HG03378 (cell line): ENCODE measurements around the gene TPM2.
A peak's percentile ranks its signal among the peaks of the same experiment; 100 is the strongest.

ENCODE experiments used
- ATAC-seq: cut with Tn5 transposase; IDR thresholded peaks from one replicate; pipeline ENCODE4 v1.9.1; 2021; ENCODE audit warnings: mild to moderate bottlenecking, moderate library complexity; ENCODE audit not compliant: unreplicated experiment

Gene TPM2

DNA sequence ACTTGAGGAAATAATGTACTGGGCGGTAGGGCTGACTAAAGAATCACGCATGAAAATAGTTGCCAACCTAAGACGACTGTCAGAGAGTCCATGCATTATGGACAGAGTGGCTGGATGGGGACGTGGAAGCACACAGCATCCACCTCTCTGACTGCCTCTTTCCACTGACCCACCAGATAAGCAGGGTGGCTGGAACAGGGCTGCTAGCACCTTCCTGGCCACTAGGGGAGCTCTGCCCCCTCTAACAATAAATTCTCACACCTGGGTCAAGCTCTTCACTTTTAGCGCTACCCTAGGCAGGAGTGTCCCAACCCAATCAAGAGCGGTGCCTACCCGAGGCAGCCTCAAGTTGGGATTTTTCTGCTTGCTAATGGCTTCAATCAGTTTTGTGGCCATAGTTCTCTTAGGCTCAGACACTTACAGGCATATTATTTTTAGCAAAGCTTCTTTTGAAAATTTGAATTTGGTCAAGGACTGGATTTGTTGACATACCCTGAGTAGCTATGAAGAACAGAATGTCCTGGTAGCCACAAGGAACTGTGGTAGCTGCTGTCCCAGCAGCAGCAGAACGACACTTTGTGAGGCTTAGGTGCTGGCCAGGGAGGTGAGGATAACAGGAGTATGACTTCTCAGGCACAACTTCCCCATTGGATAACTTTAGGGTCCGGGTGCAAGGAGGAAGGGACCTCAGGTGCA is 6.9 kb upstream of the TPM2 start:
- ATAC-seq, result peak; percentile 60

DNA sequence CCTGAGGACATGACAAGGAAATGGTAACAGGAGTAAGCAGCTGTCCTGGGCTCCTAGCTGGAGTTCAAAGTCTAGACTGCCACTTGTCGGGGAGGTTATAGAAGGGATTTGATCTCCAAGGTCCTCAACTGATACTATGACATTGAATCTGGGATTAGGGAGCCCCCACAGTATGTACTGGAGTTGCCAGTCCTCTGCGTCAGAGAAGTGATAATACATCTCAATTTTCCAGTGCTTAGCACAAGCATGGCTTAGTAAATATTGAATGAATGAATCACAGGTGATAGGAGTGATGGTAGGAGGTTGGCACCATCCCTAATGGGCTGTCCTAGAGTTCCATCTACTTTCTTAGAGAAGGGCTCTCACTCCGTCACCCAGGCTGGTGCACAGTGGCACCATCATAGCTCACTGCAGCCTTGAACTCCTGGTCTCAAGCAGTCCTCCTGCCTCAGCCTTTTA is 6.2 kb upstream of the TPM2 start:
- ATAC-seq, result no peak

DNA sequence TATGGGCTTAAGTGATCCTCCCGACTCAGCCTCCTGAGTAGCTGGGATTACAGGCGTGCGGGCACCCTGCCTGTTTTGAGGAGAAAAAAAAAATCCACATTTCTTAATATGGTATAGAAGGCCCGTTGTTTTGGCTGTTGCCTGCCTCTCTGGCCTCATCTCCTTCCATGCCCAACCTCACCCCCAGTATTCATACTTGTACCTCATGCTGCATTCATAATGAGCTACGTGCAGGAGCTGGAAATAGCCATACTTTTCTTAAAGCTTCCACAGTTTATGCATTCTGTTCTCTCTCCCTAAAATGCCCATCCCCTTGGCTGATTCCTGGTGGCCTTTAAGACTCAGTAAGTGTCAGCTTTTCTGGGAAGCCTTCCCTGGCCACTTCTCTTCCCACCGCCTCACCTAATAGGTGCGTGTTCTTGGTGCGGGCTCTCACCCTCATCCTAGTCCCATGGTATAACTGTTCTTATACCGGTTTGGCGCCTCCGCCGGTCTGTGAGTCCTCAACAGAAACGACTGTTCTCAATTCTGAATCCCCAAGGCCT is 2.1 kb upstream of the TPM2 start:
- no peak for ATAC-seq

DNA sequence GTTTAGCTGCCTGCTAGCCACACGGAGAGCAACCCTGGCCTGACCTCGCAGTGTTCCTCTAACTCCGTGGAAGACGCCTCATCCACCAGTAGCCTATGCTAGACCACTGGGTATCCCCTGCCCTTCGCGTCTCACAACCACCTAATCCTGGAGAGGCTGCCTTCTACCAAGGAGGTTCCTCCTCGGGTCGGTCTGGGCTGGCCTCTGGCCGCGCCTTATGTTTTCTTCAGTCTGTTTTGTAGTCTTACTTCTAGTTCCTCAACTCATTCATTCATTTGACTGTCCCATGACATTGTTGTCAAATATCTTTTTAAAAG is 1.6 kb upstream of the TPM2 start:
- no peak for ATAC-seq

DNA sequence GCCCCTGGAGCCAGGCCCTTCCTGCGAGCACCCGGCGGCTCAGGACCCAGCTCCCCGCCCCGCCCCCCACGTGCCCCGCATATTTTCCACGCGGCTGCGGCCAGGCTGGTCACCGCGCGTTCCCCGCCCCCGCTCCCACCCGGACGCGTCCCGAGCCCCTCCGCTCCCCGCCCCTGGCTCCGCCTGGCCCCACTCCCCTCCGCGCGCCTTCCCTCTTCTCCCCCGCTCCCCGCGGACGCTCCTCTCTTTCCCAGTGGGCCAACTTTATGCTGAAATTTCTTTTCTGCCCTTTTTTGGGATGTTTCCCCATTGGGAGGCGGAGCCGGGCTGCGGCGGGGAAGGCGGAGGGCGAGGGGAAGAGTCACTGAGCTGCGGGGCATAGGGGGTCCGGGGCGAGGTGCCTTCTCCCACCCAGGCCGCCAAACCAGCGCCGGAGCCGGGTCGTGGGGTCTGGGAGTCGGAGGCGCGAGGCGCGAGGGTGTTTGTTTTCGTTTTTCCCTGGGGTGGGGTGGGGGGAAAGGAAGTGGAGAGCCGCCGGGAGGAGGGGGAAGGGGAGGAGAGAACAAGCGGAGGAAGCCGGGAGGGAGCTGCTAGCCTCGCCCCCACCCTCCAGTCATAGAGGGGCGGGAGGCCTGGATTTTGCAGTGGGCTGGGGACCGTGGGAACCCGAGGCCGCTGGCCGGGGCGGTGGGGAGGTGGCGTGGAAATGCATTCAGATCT is 1.0 kb upstream of the TPM2 start:
- no peak for ATAC-seq

DNA sequence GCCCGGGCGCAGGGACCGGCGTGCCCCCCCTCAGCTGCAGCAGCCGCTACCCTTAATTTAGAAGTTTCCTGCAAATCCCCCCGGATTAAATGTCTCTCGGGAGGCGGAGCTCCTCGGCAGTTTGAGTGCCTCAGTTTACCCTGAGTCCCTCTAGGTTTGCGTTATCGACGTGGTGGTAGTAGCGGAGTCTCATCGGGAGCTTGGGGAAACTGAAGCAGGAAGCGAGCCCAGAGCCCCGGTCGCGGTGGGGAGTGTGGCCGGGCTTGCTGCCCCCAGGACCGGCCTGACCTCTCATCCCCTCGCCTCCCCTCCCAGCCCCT is 529 bp upstream of the TPM2 start:
- no peak for ATAC-seq

DNA sequence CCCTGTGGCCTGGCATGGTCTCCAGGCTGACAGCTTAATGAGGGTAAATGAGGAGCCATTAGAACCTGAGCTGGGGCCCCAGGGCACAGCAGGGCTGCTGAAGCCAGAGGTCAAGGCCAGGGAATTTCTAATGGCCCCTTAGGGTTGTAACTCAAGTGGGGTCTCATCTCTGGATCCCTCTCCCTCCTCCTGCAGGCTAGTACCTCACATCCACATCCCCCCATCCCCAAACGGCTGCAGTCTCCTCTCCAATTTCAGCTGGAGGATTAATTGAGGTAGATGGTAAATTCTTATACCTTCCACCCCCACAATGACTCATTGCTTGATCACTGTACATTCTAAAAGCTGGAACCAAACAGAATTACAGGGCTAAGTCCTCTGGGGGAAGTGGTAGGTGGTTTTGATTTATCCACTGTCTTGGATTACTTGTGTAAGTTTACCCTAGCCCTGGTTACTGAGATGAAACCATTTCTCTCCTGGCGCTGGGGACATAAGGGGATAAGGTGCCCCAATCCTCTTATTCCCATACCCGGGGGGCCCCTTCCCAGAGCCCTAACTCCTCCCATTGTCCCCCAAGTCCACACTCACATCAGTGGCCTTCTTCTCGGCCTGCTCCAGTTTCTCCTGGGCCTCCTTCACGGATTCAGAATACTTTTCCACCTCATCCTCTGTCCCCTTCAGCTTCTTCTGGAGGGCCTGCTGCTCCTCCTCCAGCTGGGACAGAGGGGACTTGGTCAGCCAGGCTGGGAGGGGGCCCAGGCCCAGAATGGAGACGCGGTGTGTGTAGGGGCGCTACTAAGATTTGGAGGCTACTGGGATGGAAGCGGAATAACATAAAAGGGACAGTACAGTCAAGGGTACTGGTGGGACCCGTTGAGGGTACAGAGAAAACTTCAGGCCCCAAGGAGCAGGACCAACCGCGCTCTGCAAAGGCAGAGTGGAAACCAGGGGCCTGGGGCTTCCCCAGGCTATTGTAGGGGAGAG is 875 bp downstream of the TPM2 start:
- ATAC-seq, result no peak

DNA sequence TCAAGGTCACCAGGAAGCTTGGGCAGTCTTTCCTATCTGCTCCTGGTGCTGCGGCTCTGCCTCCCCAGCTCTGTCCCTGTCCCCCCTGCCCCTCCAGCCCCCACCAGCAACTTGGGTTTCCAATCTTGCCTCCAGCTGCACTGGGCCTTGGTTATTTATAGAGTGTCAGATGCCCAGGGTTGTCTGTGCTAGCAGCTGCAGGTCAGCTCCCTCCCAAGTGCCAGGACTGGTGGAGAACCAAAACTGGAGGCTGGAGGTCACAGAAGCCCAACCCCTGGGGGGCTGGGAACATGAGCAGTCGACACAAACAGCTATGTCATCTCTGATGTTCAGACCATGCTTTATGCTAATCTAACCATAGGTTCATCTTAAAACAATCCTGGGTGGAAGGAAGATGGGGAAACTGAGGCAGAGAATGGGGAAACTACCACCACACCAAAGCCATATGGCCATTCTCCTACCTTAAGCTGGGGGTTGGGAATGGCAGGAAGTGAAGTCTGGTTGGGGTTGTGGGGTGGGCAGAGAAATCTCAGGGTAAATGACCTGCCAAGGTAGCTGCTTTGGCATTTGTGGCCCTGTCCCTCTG is 1.7 kb downstream of the TPM2 start:
- ATAC-seq, result no peak

DNA sequence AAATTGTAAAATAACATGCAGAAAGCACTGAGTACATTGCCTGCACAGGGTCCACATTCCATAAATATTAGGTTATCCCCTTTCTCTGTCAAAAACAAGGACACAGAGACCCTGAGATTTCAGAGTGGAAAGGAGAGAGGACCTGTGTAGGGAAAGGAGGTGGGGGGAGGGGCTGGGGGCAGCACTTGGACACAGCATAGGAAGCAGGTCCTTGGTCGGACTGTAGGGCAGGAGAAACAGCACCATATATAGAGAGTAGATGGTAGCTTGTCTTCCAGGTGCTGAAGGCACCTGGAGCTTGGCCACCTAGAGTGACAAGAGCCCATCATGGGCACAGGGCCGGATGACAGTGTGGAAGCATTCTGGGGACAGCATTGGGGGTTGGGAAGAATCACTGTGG is 2.4 kb downstream of the TPM2 start:
- ATAC-seq, result no peak

DNA sequence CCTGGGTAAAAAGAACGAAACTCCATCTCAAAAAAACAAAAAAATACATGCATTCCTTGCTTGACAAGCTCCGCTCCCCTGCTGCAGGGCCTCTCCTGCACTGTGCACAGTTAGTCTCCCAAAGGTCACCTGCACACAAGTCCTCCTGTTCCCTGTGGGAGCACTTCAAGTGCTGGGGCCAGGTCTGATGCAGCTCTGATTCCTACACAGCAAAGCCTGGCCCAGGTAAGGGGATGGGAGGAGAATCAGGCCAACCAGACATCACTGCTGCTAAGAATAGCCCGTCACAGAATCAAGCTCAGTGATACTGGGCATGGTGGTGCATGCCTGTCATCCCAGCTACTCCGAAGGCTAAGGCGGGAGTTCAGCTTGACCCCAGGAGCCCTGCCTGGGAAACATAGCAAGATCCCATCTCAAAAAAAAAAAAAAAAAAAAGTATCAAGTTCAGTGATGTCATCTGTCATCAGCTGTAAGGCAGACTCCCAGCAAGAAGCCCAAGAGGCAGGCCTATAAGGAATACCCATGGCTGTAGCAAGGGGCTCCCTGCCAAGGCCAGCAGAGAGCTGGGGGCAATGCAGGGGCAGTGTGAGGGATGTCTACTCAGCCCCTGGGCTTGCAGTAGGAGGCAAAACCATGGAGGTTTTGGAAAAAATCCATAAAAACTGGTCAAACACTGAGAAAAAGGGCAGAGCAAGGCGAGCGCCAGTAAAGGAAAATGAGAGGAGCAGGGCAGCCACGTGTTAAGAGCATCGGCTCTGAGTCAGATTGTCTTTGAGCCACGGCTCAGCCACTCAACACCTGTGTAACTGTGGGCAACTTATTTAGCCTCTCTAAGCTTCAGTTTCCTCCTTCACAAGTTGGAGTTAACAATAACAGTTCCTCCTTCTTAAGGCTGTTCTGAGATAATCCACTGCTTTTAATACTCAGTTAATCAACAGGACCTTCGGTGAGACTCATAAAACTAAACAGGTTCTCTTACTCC is 3.2 kb downstream of the TPM2 start:
- no peak for ATAC-seq

DNA sequence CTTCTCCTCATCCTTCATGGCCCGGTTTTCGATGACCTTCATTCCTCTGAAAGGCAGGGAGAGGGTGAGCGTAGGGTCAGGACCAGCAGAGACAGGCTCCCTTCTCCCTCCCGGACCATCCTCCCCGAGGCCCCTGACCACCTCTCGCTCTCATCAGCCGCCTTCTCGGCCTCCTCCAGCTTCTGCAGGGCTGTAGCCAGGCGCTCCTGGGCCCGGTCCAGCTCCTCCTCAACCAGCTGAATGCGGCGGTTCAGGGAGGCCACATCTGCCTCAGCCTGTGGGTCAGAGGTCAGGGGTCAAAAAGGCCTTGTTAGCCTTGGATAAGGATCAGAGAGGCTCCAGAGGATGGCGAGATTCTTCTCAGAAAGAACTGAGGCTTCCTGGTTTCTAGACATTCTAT is 4.2 kb downstream of the TPM2 start:
- no peak for ATAC-seq

DNA sequence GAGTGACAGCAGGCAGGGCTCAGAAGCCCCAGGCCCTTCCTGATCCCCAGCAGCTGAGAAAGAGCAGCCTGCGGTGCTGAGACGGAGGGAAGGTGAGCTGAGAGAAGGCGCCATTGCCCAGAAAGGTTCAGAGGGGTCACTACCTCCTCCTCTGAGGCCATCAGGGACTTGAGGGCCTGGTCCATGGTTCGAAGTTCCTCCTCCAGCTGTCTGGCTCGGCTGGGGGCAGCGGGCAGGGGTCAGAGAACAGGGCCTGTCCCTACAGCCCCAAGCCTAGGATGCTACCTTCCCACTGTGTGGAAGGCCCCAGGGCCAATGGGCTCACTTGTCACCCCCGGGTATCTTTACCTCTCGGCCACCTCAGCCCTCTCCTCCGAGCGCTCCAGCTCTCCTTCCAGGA is 4.8 kb downstream of the TPM2 start:
- no peak for ATAC-seq

DNA sequence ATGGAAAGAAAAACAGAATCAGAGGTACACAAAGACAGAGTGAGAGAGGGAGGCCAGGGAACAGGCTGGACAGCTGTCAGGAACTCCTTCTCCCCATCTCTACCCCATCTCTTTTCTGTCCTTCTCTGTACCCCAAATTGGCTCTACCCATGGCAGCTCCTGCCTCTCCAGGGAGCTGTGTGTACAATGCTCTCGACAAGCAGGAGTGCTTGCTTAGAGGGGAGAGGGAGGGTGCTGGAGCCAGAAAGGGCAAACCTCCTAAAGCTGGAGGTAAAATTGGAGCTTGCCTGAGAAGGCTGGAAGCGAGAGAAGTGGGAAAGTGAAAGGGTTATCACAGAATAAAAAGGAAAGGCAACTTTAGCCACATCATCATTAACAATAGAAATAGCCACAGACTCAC is 6.4 kb downstream of the TPM2 start:
- no peak for ATAC-seq

DNA sequence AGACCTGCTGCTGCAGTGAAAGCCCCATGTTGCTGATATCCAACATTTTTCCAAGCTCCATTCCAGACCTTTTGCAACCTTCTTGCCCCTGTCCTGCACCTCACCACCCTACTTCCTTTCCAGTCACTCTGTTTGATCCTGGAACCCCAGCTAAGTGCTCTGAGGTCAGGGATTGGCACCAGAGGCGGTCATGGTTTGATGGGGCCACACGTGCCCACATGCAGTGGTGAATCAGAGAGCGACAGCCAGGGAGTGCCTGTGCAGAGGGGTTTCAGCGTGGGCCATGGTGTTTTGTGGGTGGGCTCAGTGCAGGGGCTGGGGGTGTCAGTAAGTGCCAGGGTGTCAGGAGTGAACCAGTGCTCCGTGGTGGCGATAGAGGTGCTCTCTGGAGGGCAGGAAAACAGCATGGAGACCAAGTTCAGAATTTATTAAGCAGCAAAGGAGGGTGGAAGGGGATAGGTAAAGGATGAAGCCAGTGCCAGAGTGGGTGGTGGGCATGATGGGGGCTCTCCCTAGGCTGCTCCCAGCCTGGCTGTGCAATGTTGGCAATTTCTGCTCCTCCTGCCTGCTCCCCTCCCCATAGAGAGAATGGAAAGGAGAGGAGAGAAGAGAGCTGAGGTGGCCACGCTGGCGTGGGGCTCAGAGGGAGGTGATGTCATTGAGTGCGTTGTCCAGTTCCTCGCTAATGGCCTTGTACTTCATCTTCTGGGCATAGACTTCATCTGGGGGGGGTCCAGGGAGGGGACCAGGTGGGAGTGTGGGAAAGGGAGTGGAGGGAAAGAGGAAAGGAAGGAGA is 7.0 kb downstream of the TPM2 start:
- ATAC-seq, result no peak

DNA sequence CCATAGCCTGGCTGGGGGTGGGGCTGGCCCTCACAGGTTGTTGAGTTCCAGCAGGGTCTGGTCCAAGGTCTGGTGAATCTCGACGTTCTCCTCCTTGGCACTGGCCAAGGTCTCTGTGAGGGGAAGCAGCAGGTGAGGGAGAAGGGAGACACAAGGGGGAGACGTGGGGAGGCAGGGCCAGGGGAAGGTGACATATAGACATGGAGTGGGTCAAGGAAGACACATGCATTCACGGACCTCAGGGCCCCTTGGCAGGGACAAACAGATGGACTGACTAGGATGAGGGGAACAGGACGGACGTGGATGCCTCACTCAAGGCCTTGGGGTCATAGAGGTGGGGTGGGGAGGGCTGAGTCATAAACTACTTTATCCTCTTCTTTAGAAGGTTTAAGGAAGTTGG is 7.7 kb downstream of the TPM2 start:
- ATAC-seq, result no peak

DNA sequence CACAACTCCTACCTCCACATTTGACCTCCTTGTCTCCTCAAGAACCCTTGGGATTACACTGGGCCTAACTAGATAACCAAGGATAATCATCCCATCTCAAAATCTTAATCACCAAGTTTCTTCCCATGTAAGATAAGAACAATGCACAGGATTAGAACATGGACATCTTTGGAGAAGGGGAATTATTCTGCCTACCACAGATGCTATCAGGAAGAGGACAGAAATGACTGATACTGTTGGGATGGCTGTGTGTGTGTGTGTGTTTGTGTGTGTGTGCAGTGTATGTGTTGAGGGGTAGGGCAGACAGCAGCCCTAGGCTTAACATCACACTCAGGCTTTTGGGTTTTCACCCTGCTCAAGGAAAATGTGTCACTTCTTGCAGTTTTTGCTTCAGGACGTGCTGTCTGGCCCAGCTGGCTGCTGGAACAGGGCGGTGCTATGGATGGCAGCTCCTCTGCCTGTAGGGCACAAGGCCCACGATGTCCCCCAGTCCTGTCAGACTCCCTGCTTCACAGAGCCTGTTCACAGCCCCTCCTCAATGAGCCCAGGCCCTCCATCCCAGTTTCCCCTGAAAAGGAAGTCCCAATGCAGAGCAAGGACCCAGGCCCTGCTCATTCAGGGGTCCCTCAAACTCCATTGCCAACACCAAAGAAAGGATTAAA is 8.3 kb downstream of the TPM2 start:
- ATAC-seq, result no peak

DNA sequence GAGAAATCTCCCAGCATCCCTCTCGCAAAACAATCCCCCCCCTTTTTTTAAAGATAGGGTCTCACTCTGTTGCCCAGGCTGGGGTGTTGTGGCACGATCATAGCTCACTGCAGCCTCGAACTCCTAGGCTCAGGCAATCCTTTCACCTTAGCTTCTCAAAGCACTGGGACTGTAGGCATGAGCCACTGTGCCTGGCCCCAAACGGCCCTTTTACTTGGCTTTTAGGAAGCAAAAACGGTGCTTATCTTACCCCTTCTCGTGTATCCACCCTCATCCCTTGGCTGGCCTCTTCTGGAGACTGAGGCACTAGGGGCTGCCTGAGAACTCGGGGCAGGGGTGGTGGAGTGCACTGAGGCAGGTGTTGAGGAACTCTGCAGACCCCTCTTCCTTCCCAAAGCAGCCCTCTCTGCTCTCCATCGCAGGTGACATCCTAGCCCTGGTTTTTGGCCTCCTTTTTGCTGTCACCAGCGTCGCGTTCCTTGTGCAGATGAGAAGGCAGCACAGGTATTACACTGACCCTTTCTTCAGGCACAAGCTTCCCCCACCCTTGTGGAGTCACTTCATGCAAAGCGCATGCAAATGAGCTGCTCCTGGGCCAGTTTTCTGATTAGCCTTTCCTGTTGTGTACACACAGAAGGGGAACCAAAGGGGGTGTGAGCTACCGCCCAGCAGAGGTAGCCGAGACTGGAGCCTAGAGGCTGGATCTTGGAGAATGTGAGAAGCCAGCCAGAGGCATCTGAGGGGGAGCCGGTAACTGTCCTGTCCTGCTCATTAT is 9.2 kb downstream of the TPM2 start:
- ATAC-seq, result no peak

DNA sequence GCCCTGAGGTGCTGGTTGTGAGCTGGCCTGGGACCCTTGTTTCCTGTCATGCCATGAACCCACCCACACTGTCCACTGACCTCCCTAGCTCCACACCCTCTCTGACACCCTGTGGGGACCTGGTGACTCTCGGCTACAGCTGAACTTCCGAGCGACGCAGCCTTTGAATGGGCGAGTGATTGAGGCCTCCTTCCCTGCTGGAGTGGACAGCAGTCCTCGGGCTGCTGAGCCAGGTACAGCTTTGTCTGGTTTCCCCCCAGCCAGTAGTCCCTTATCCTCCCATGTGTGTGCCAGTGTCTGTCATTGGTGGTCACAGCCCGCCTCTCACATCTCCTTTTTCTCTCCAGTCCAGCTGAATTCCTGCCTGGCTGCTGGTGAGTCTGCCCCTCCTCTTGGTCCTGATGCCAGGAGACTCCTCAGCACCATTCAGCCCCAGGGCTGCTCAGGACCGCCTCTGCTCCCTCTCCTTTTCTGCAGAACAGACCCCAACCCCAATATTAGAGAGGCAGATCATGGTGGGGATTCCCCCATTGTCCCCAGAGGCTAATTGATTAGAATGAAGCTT is 9.9 kb downstream of the TPM2 start:
- ATAC-seq, result no peak
